Stimulated activated CD8-positive, alpha-beta memory T cell treated with anti-CD3 and anti-CD28 coated beads, Interleukin-12 subunit alpha, Interleukin-12 subunit beta, amount 100 ng/mL, for 4 hours (primary cell): ENCODE results near the gene MED13.
A peak's percentile ranks its signal among the peaks of the same experiment; 100 is the strongest.
"Not testable (repeated sequence)": the region's sequence is repeated elsewhere in the genome, so short reads cannot be mapped to it uniquely, and the experiment has no call there.

Experiments
- DNase-seq: peaks from one replicate; pipeline ENCODE4 v3.0.0-alpha.2; 2020; ENCODE audit warnings: low read depth

The MED13 gene

GRCh38 chr17:61997664-61998063, 67.4 kb downstream of the MED13 start:
- no peak for DNase-seq

- DNase-seq, result no peak
Observed at GRCh38 chr17:61996916-61997605, 68.0 kb downstream of the MED13 start.

DNA sequence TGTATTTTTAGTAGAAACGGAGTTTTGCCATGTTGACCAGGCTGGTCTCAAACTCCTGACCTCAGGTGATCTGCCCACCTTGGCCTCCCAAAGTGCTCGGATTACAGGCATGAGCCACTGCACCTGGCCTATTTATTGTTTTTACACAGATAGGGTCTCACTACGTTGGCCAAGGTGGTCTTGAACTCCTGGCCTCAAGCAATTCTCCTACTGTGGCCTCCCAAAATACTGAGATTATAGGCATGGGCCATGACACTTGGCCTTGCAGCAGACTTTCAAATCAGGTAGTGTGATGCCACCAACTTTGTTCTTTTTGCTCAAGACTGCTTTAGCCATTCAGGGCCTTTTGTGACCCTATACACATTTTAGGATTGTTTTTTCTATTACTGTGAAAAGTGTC, 75.6 kb downstream of the MED13 start:
- DNase-seq, result no peak

DNA sequence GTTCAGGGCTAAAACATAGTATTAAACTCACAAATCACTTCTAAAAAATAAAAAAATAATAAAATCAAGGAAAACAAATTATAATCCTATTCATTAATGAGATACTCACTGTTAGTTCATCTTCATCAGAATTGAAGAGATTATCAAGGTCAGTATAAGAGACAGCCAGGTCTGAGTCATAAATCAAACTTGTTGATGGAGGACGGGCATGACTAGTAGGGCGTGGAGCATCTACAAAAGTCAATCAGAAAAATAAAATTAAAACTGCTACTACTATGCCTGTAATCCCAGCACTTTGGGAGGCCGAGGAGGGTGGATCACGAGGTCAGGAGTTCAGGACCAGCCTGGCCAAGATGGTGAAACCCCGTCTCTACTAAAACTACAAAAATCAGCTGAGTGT, 78.2 kb downstream of the MED13 start:
- DNase-seq, result no peak

GRCh38 chr17:61984821-61985220, 80.3 kb downstream of the MED13 start:
- DNase-seq, result no peak

DNA sequence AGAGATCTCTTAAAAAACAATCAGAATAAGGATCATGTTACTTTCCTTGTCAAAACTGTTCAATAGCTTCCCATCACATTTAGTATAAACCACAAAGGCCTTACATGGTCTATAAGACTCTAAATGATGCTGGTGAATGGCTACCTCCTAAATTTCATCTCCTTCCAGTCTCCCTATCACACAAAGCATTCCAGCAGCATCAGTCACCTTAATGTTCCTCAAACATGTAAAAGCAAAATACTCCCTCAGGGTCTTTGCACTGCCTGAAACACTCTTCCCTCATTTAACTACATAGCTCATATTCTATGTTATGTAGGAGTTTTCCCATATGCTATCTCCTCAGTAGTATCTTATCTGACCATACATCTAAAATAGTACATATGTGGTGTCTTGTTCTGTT, 83.8 kb downstream of the MED13 start:
- no peak for DNase-seq

- no peak for DNase-seq
Observed at GRCh38 chr17:61980535-61980934, 84.5 kb downstream of the MED13 start.

DNA sequence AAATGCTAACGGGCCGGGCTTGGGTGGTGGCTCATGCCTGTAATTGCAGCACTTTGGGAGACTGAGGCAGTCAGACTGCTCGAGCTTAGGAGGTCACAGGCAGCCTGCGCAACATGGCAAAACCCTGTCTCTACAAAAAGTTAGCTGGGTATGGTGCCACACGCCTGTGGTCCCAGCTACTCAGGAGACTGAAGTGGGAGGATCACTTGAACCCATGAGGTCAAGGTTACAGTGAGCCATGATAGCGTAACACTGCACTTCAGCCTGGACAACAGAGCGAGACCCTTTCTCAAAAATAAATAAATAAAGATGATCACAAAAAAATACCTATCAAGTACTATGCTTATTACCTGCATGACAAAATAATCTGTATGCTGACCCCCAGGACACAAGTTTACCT, 91.0 kb downstream of the MED13 start:
- DNase-seq, result no peak

GRCh38 chr17:61972311-61972710, 92.8 kb downstream of the MED13 start:
- no peak for DNase-seq

- no peak for DNase-seq
Observed at GRCh38 chr17:61970030-61970429, 95.0 kb downstream of the MED13 start.

- no peak for DNase-seq
Observed at GRCh38 chr17:61968757-61969156, 96.3 kb downstream of the MED13 start.

DNA sequence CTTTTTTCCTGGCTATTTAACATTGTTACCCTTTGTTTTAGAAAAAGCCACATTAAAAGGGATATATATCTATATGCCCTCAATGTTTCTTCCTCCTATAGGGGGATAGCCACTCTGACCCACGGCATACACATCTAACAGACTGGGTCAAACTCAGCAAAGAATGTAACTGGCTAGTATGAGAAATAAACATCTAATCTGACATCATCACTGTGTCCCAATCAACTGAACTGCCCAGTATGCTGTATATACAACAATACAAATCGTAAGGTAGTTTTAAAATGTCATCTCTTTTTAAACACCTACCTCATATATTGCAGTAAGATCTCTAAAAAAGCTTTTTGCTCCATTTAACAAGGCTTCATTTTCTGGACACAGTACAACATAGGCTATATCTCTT, 97.3 kb downstream of the MED13 start:
- DNase-seq, result no peak

GRCh38 chr17:61966191-61966590, 98.9 kb downstream of the MED13 start:
- no peak for DNase-seq

GRCh38 chr17:61955619-61956018, 109.5 kb downstream of the MED13 start:
- no peak for DNase-seq

DNA sequence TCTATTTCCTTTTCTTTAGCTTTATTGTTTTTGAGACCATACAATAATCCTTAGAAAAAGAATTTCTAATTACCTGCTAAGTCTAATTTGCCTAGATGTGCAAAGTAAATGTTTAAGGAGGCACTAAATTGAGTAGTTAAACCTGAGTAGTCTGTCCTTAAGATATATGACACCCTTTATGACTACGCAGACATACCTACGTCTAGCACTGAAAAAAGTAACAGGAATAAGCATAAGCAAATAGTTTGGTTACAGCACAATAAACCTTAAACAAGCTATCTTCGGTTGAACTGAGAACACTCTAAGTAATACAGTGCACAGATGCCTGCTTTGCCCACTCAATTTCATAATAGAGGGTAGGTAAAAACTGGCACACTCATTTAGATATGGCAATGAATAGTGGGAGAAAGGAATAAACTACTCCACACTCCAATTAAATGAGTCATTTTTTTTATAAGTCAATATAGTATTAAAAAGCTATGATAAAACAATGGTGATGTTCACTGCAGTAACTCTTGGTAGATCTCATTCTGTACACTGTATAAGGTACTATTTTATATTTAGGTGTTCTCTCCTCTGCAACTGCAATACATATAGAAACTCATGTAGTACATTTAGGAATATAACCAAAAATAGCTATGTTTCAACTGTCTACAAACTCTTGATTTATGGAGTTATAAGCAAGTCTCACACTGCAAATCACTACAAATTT, 117.6 kb downstream of the MED13 start:
- DNase-seq, result no peak

- no peak for DNase-seq
Observed at GRCh38 chr17:61946359-61946758, 118.7 kb downstream of the MED13 start.

DNA sequence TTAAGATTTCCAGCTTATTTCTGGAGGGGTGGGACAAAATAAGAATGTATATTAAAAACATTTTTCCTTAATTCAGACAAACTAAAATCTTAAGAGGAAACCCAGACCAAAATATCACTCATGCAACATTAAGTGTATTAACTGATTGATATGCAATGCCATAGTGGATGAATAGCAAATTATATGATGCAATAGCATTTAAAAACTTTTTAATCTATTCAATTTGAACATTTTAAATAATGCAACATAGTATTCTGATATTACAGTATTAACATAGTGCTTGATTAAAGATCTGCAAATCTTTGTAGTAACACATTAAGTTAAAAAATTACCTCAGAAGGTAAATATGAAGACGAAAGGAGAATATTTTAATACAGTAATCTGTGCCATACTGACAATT, 122.0 kb downstream of the MED13 start:
- DNase-seq, result no peak

GRCh38 chr17:61942085-61942484, 123.0 kb downstream of the MED13 start:
- no peak for DNase-seq

GRCh38 chr17:61928101-61928436, 137.0 kb downstream of the MED13 start:
- no peak for DNase-seq

- peak; percentile 91 for DNase-seq
Observed at GRCh38 chr17:61927208-61928100, 137.6 kb downstream of the MED13 start, which contains the start of gene INTS2. Gene INTS2, minus strand, starts transcription at chr17:61927982. Its CDS starts 1,338 bp downstream, at chr17:61926644.

GRCh38 chr17:61926826-61927207, 138.3 kb downstream of the MED13 start:
- DNase-seq, result no peak

DNA sequence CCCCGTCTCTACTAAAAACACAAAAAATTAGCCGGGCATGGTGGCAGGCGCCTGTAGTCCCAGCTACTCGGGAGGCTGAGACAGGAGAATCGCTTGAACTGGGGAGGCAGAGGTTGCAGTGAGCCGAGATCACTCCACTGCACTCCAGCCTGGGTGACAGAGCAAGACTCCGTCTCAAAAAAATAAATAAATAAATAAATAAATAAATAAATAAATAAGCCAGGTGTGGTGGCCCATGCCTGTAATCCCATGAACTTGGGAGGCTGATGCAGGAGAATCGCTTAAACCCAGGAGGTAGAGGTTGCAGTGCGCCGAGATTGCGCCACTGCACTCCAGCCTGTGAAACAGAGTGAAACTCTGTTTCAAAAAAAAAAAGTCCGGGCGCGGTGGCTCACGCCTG, 149.9 kb downstream of the MED13 start:
- not testable (repeated sequence) for DNase-seq
